Activated naive CD4-positive, alpha-beta T cell treated with Interleukin-2 at 50 U/mL for 16 hours (primary cell): Measurements from ENCODE around the gene RDH8.
A peak's percentile ranks its signal among the peaks of the same experiment; 100 is the strongest.
"Not testable (repeated sequence)": the region's sequence is repeated elsewhere in the genome, so short reads cannot be mapped to it uniquely, and the experiment has no call there.

Source experiments
- DNase-seq: peaks from one replicate; pipeline ENCODE4 v3.0.0-alpha.2; 2020

RDH8 gene

GRCh38 chr19:10006335-10006708 is 7.0 kb upstream of the RDH8 start:
- peak; percentile 23 for DNase-seq

GRCh38 chr19:10006752-10007323 is 6.4 kb upstream of the RDH8 start:
- DNase-seq, result no peak

GRCh38 chr19:10007371-10008183 is 5.7 kb upstream of the RDH8 start:
- DNase-seq, result no peak

GRCh38 chr19:10008184-10008765 is 5.0 kb upstream of the RDH8 start:
- no peak for DNase-seq

- DNase-seq, result peak; percentile 10
Observed at GRCh38 chr19:10009714-10010224, 3.5 kb upstream of the RDH8 start.

GRCh38 chr19:10010247-10010691 is 3.0 kb upstream of the RDH8 start, which contains the start of gene COL5A3:
Gene COL5A3 (minus strand): TSS chr19:10010504. CDS start chr19:10010385, 119 bp downstream.
- no peak for DNase-seq

GRCh38 chr19:10010939-10011338 is 2.3 kb upstream of the RDH8 start:
- no peak for DNase-seq

GRCh38 chr19:10011974-10012373 is 1.3 kb upstream of the RDH8 start:
- DNase-seq, result no peak

- no peak for DNase-seq
Observed at GRCh38 chr19:10013834-10014618, 743 bp downstream of the RDH8 start.

- no peak for DNase-seq
Observed at GRCh38 chr19:10018263-10018662, 5.0 kb downstream of the RDH8 start.

- DNase-seq, result no peak
Observed at GRCh38 chr19:10018786-10019185, 5.5 kb downstream of the RDH8 start.

GRCh38 chr19:10019246-10019645 is 6.0 kb downstream of the RDH8 start:
- DNase-seq, result no peak

GRCh38 chr19:10020851-10021250 is 7.6 kb downstream of the RDH8 start:
- DNase-seq, result no peak

GRCh38 chr19:10021446-10021845 is 8.2 kb downstream of the RDH8 start:
- DNase-seq, result no peak

- DNase-seq, result no peak
Observed at GRCh38 chr19:10021863-10022262, 8.6 kb downstream of the RDH8 start.

GRCh38 chr19:10023096-10023495 is 9.8 kb downstream of the RDH8 start:
- not testable (repeated sequence) for DNase-seq

- no peak for DNase-seq
Observed at GRCh38 chr19:10026744-10027143, 13.5 kb downstream of the RDH8 start.

GRCh38 chr19:10027158-10027997 is 14.1 kb downstream of the RDH8 start:
- peak; percentile 83 for DNase-seq

- DNase-seq, result no peak
Observed at GRCh38 chr19:10033614-10034013, 20.3 kb downstream of the RDH8 start.

GRCh38 chr19:10036601-10037071 is 23.4 kb downstream of the RDH8 start:
- no peak for DNase-seq

GRCh38 chr19:10037367-10037766 is 24.1 kb downstream of the RDH8 start:
- no peak for DNase-seq

GRCh38 chr19:10037809-10038208 is 24.5 kb downstream of the RDH8 start:
- DNase-seq, result no peak
